CD4-positive, alpha-beta memory T cell (primary cell): Measurements from ENCODE around the gene TSEN15. TPM values are rescaled to one million over a fixed set of nuclear protein-coding genes. Genes with fewer than 3 reads are reported as not detected.

ENCODE experiments used
- CTCF ChIA-PET: fragments of 350-600 bp; sonication (Branson Sonifier 250); formaldehyde crosslinking; loops from one replicate; lab custom pipeline; 2021; ENCODE audit warnings: inconsistent platforms; ENCODE audit not compliant: partially characterized antibody; lab: Charles Lee
- POLR2A ChIA-PET: fragments of 350-600 bp; sonication (Branson Sonifier 250); formaldehyde crosslinking; loops from one replicate; lab custom pipeline; 2021; ENCODE audit not compliant: partially characterized antibody; lab: Charles Lee
- DNase-seq, 5 donors: peaks; one replicate each; pipeline versions ENCODE4 v3.0.0 to v3.0.0-alpha.2; 2020 to 2022; ENCODE audit warnings: mixed read lengths in 1 of 5
- H3K27ac ChIP-seq: one replicate; pipeline ENCODE4 v1.7.0; 2013; ENCODE audit warnings: low read depth, low read length
- H3K27me3 ChIP-seq: 2 replicates; pipeline ENCODE4 v1.7.0; 2013; ENCODE audit warnings: mild to moderate bottlenecking, low read length, moderate library complexity; ENCODE audit not compliant: insufficient read depth
- H3K36me3 ChIP-seq: 2 replicates; pipeline ENCODE4 v1.7.0; 2013; ENCODE audit warnings: mild to moderate bottlenecking, low read length, moderate library complexity; ENCODE audit not compliant: insufficient read depth
- H3K4me1 ChIP-seq: 2 replicates; pipeline ENCODE4 v1.7.0; 2013; ENCODE audit warnings: mild to moderate bottlenecking, low read length, moderate library complexity; ENCODE audit not compliant: insufficient read depth
- H3K4me3 ChIP-seq, 2 donors: one replicate each; pipeline ENCODE4 v1.7.0; 2013; ENCODE audit warnings: low read length in 2 of 2, mild to moderate bottlenecking in 1 of 2
- H3K9me3 ChIP-seq, 2 donors: one replicate each; pipeline ENCODE4 v1.7.0; 2013; ENCODE audit warnings: low read length in 2 of 2, control low read depth in 1 of 2; ENCODE audit not compliant: control insufficient read depth in 1 of 2
- H3K27ac Mint-ChIP-seq, 7 donors: one replicate each; pipeline ENCODE4 v1.8.0; 2020 to 2021; ENCODE audit warnings: mixed read lengths in 7 of 7, mild to moderate bottlenecking in 6 of 7, inconsistent platforms in 3 of 7, moderate library complexity in 3 of 7
- H3K27me3 Mint-ChIP-seq, 2 donors: one replicate each; pipeline ENCODE4 v1.8.0; 2020 to 2021; ENCODE audit warnings: mixed read lengths in 2 of 2
- H3K36me3 Mint-ChIP-seq, 2 donors: one replicate each; pipeline ENCODE4 v1.8.0; 2020 to 2021; ENCODE audit warnings: mixed read lengths in 2 of 2, inconsistent platforms in 1 of 2, mild to moderate bottlenecking in 1 of 2
- H3K4me1 Mint-ChIP-seq, 4 donors: one replicate each; pipeline ENCODE4 v1.8.0; 2020 to 2021; ENCODE audit warnings: mixed read lengths in 4 of 4, mild to moderate bottlenecking in 1 of 4
- H3K4me3 Mint-ChIP-seq, 8 donors: one replicate each; pipeline ENCODE4 v1.8.0; 2020 to 2021; ENCODE audit warnings: mixed read lengths in 8 of 8, mild to moderate bottlenecking in 7 of 8, moderate library complexity in 6 of 8, inconsistent platforms in 3 of 8
- H3K9me3 Mint-ChIP-seq, 8 donors: one replicate each; pipeline ENCODE4 v1.8.0; 2020 to 2021; ENCODE audit warnings: mixed read lengths in 8 of 8, mild to moderate bottlenecking in 5 of 8, inconsistent platforms in 3 of 8, moderate library complexity in 1 of 8
- intact Hi-C: fragments of 100-400 bp; cut with micrococcal nuclease; formaldehyde crosslinking; loops from one replicate; pipeline ENCODE4 v1.15.1; 2023
- polyA plus RNA-seq, 2 donors: library from polyadenylated mRNA; unstranded; fragments of 300-500 nt; fragmentation: Illumina TruSeq; gene quantifications; one replicate each; pipeline ENCODE4 v1.2.3, GENCODE V29; 2021
- total RNA-seq, 2 experiments: library from RNA; stranded (reverse); gene quantifications; one replicate each; pipeline ENCODE4 v1.2.3, GENCODE V29; 2021

TSEN15 gene
- total and polyA plus RNA-seq, 4 experiments from 2014 or later = 34.0 to 74.7 (median 47.7) TPM

- H3K36me3 ChIP-seq = peaks cover 3% of the 10 kb centered on the region
Observed at GRCh38 chr1:184061396-184062003, 10.0 kb downstream of the TSEN15 start.

GRCh38 chr1:184062640-184063286 is 11.2 kb downstream of the TSEN15 start:
- H3K4me3 ChIP-seq = no peak overlapping the region
- H3K4me1 ChIP-seq = no peaks in the 10 kb centered on the region
- H3K36me3 Mint-ChIP-seq = peaks cover 27 to 34% of the 10 kb centered on the region in 2 donors
- no peaks in the 10 kb centered on the region for H3K27me3 ChIP-seq
- ChIA-PET CTCF (no interaction called here), POLR2A (interaction anchor here (1.3 kb wide), 1 partner anchor 11 kb away, joined by 3 read pairs; the partner anchor contains the start of gene TSEN15)
- no peak overlapping the region for H3K27ac Mint-ChIP-seq
- DNase-seq = no peak
- H3K4me1 Mint-ChIP-seq = peaks cover 10 to 18% (median 12%) of the 10 kb centered on the region in 4 donors
- no peak overlapping the region for H3K4me3 Mint-ChIP-seq
- no peak overlapping the region for H3K27ac ChIP-seq
- no peaks in the 10 kb centered on the region for H3K27me3 Mint-ChIP-seq
- H3K36me3 ChIP-seq = no peaks in the 10 kb centered on the region
- intact Hi-C loops = no loop called here
- no peaks in the 10 kb centered on the region for H3K9me3 ChIP-seq
- no peaks in the 10 kb centered on the region for H3K9me3 Mint-ChIP-seq

More at GRCh38 chr1:184061396-184062003, 10.0 kb downstream of the TSEN15 start:
- H3K27ac ChIP-seq = no peak overlapping the region
- Mint-ChIP-seq H3K36me3 (peaks cover 29 to 37% of the 10 kb centered on the region in 2 donors), H3K27me3 (no peaks in the 10 kb centered on the region), H3K4me1 (peaks cover 10 to 26% (median 16%) of the 10 kb centered on the region in 4 donors), H3K4me3 (no peak overlapping the region), H3K27ac (peak overlapping the region in 1 of 7 donors; percentile 76), H3K9me3 (no peaks in the 10 kb centered on the region)
- H3K4me3 ChIP-seq = no peak overlapping the region
- intact Hi-C loops = no loop called here
- DNase-seq = no peak
- H3K9me3 ChIP-seq = no peaks in the 10 kb centered on the region
- peaks cover 6% of the 10 kb centered on the region for H3K4me1 ChIP-seq
- H3K27me3 ChIP-seq = no peaks in the 10 kb centered on the region
- CTCF ChIA-PET = no interaction called here
- POLR2A ChIA-PET = no interaction called here

GRCh38 chr1:184065559-184065958 is 14.0 kb downstream of the TSEN15 start:
- no peaks in the 10 kb centered on the region for H3K4me1 ChIP-seq
- intact Hi-C loops = no loop called here
- H3K4me3 ChIP-seq = no peak overlapping the region
- no peak overlapping the region for H3K27ac ChIP-seq
- DNase-seq = no peak
- Mint-ChIP-seq H3K4me1 (peaks cover 9 to 11% (median 10%) of the 10 kb centered on the region in 4 donors), H3K9me3 (no peaks in the 10 kb centered on the region), H3K27ac (peak overlapping the region in 1 of 7 donors; percentile 3), H3K4me3 (no peak overlapping the region), H3K27me3 (no peaks in the 10 kb centered on the region), H3K36me3 (peaks cover 33 to 35% of the 10 kb centered on the region in 2 donors)
- ChIA-PET POLR2A (no interaction called here), CTCF (no interaction called here)
- H3K27me3 ChIP-seq = no peaks in the 10 kb centered on the region
- H3K9me3 ChIP-seq = no peaks in the 10 kb centered on the region
- H3K36me3 ChIP-seq = no peaks in the 10 kb centered on the region

GRCh38 chr1:184068354-184068753 is 16.8 kb downstream of the TSEN15 start:
- Histone ChIP-seq H3K4me1 (no peaks in the 10 kb centered on the region), H3K27ac (no peak overlapping the region), H3K9me3 (no peaks in the 10 kb centered on the region), H3K4me3 (no peak overlapping the region), H3K36me3 (no peaks in the 10 kb centered on the region), H3K27me3 (no peaks in the 10 kb centered on the region)
- DNase-seq = no peak
- no peaks in the 10 kb centered on the region for H3K27me3 Mint-ChIP-seq
- POLR2A ChIA-PET = interaction anchor here (1.1 kb wide), 1 partner anchor 17 kb away, joined by 4 read pairs; the partner anchor contains the start of gene TSEN15
- H3K36me3 Mint-ChIP-seq = peaks cover 39 to 42% of the 10 kb centered on the region in 2 donors
- no peak overlapping the region for H3K4me3 Mint-ChIP-seq
- intact Hi-C loops = no loop called here
- H3K9me3 Mint-ChIP-seq = no peaks in the 10 kb centered on the region
- CTCF ChIA-PET = interaction anchor here (1.1 kb wide), 1 partner anchor 11 kb away, joined by 3 read pairs; no protein-coding TSS in a partner anchor
- H3K27ac Mint-ChIP-seq = no peak overlapping the region
- H3K4me1 Mint-ChIP-seq = peaks cover 0 to 7% (median 3%) of the 10 kb centered on the region in 4 donors

GRCh38 chr1:184069675-184070074 is 18.1 kb downstream of the TSEN15 start:
- H3K27me3 Mint-ChIP-seq = no peaks in the 10 kb centered on the region
- H3K27ac Mint-ChIP-seq = peak overlapping the region in 1 of 7 donors; percentile 14
- ChIA-PET CTCF (interaction anchor here (1.1 kb wide), 1 partner anchor 9 kb away, joined by 3 read pairs; no protein-coding TSS in a partner anchor), POLR2A (no interaction called here)
- H3K9me3 Mint-ChIP-seq = no peaks in the 10 kb centered on the region
- no peak overlapping the region for H3K27ac ChIP-seq
- peaks cover 34 to 44% of the 10 kb centered on the region in 2 donors for H3K36me3 Mint-ChIP-seq
- H3K36me3 ChIP-seq = no peaks in the 10 kb centered on the region
- no peak overlapping the region for H3K4me3 ChIP-seq
- H3K9me3 ChIP-seq = no peaks in the 10 kb centered on the region
- no peaks in the 10 kb centered on the region for H3K4me1 ChIP-seq
- DNase-seq = no peak
- intact Hi-C loops = loop anchor here (10.0 kb wide), 1 partner anchor 625 kb away; no protein-coding TSS in a partner anchor
- no peak overlapping the region for H3K4me3 Mint-ChIP-seq
- peaks cover 0 to 3% (median 1%) of the 10 kb centered on the region in 4 donors for H3K4me1 Mint-ChIP-seq
- H3K27me3 ChIP-seq = no peaks in the 10 kb centered on the region

GRCh38 chr1:184072376-184072775 is 20.8 kb downstream of the TSEN15 start:
- Mint-ChIP-seq H3K27me3 (no peaks in the 10 kb centered on the region), H3K4me1 (no peaks in the 10 kb centered on the region), H3K36me3 (peaks cover 28 to 30% of the 10 kb centered on the region in 2 donors), H3K27ac (no peak overlapping the region), H3K9me3 (no peaks in the 10 kb centered on the region), H3K4me3 (no peak overlapping the region)
- Histone ChIP-seq H3K27ac (no peak overlapping the region), H3K36me3 (no peaks in the 10 kb centered on the region), H3K4me3 (no peak overlapping the region), H3K9me3 (no peaks in the 10 kb centered on the region), H3K4me1 (no peaks in the 10 kb centered on the region), H3K27me3 (no peaks in the 10 kb centered on the region)
- intact Hi-C loops = loop anchor here (10.0 kb wide), 1 partner anchor 622 kb away; no protein-coding TSS in a partner anchor
- POLR2A ChIA-PET = no interaction called here
- CTCF ChIA-PET = no interaction called here
- DNase-seq = no peak

- no peaks in the 10 kb centered on the region for H3K27me3 ChIP-seq
- H3K27ac Mint-ChIP-seq = peak overlapping the region in 1 of 7 donors; percentile 30
- no peaks in the 10 kb centered on the region for H3K4me1 ChIP-seq
- H3K9me3 Mint-ChIP-seq = no peaks in the 10 kb centered on the region
- intact Hi-C loops = loop anchor here (10.0 kb wide), 1 partner anchor 620 kb away; no protein-coding TSS in a partner anchor
- no peaks in the 10 kb centered on the region for H3K36me3 ChIP-seq
- no peaks in the 10 kb centered on the region for H3K27me3 Mint-ChIP-seq
- no peak for DNase-seq
- H3K4me3 ChIP-seq = no peak overlapping the region
- H3K9me3 ChIP-seq = no peaks in the 10 kb centered on the region
- H3K27ac ChIP-seq = no peak overlapping the region
- H3K36me3 Mint-ChIP-seq = peaks cover 25 to 26% of the 10 kb centered on the region in 2 donors
- POLR2A ChIA-PET = no interaction called here
- no peaks in the 10 kb centered on the region for H3K4me1 Mint-ChIP-seq
- CTCF ChIA-PET = no interaction called here
- no peak overlapping the region for H3K4me3 Mint-ChIP-seq
Observed at GRCh38 chr1:184074383-184074782, 22.9 kb downstream of the TSEN15 start.
